HK-2 (cell line): Measurements from ENCODE around the gene SET.

Experiments used
- DNase-seq: peaks from one replicate; pipeline ENCODE4 v3.0.0-alpha.2; 2018; ENCODE audit not compliant: unreplicated experiment

SET gene

DNA sequence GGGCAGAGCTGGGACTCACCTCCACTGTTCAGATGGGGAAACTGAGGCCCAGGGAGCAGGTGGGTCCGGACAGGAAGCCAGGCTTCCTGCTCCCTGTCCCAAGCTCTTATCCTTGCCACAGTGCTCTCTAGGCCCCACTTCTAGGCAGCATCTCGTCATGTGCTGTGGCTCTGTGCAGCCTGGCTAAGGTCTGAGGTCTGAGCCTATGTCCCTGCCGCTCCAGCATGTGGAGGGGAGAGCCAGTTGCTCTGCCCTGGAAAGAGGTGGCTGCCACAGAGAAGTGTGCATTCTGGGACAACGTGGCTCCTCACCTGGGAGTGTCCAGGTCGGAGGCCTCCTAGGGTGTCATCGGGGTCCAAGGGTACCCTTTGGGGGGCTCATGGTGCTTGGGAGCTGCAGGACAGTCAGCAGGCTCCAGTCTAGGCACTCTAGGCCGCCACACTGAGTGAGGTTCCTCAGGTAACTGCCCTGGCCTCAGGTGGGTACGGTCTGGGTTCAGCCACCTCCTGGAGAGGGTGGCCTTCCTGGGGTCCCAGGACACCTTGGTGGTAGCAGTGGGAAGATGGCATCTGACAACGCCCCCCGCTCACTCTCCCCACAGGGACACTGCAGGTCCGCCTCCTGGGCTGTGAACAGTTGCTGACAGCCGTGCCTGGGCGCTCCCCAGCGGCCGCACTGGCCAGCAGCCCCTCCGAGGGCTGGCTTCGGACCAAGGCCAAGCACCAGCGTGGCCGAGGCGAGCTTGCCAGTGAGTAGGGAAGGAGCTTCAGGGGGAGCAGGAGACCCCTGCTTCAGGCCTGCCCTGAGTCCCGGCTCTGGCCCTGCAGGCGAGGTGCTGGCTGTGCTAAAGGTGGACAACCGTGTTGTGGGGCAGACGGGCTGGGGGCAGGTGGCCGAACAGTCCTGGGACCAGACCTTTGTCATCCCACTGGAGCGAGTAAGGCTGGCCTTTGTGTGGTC lies 23.7 kb downstream of the SET start:
- DNase-seq: no peak

DNA sequence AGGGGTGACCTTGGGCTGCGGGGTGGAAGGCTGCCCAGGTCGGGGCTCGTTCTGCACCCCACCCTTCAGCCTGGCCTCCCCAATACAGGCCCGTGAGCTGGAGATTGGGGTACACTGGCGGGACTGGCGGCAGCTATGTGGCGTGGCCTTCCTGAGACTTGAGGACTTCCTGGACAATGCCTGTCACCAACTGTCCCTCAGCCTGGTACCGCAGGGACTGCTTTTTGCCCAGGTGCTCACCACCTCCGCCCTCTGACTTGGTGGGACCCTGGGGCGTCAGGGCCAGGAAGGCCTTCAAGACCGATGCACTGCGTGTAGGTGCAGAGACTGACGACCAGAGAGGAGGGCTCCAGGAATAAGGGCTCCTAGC lies 24.4 kb downstream of the SET start:
- DNase-seq: no peak

DNA sequence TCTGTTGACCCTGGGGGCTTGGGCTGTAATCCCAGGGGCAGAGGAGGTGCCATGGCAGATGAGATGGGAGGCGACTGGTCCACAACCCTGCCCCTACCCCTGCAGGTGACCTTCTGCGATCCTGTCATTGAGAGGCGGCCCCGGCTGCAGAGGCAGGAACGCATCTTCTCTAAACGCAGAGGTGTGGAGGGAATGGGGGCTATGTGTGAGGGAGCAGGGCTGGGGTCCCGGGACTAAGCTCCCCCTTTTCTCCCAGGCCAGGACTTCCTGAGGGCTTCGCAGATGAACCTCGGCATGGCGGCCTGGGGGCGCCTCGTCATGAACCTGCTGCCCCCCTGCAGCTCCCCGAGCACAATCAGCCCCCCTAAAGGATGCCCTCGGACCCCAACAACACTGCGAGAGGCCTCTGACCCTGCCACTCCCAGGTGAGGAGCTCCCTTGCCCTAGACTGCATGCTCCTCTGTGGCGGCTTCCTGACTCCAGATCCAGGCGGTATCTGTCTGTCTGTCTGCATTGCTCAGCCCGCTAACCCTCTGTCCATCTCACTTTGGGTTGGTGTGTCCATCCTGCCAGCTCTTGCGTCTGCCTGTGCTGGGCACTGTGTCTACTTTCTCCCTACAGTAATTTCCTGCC lies 25.0 kb downstream of the SET start:
- no peak for DNase-seq

DNA sequence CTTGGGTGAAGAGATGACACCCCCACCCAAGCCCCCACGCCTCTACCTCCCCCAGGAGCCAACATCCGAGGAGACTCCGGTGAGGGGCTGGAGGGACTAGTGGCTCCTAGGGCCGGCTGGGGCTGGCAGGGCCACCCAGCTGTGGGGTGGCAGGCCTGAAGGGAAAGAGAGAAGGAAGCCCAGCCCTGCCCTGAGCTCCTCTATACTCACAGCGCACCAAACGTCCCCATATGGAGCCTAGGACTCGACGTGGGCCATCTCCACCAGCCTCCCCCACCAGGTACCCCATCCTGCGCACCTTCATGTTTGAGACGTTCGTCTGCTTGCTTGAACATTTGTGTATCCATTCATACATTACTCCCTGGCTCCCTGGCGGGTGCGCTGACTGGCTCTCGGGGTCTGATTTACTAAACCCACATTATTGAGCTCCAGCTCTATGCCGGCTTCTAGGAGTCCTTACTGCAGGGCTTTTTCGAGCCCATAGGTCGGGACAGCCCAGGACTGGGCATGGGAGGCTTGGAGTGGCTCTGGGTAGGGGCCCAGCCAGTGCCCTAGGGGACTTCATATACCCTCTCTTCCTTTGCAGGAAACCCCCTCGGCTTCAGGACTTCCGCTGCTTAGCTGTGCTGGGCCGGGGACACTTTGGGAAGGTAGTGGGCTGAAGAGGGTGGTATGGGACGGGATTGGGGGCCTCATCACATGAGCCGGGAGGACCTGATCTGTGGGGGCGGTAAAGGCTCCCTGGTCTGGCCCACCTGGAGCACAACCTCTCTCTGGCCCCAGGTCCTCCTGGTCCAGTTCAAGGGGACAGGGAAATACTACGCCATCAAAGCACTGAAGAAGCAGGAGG lies 25.8 kb downstream of the SET start:
- DNase-seq: no peak

DNA sequence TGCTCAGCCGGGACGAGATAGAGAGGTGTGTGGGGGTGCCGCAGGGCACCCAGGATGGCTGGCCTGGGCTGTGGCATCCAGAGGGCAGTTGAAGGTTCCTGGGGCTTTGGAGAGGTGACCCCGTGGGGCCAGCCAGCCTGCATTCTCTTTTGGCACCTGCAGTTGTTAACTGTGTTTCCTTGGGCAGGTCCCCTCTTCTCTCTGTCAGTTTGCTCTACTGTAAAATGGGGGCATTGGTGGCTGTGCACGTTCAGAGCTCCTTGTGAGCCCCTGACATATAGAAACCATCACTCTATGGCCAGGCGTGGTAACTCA lies 26.4 kb downstream of the SET start:
- no peak for DNase-seq

DNA sequence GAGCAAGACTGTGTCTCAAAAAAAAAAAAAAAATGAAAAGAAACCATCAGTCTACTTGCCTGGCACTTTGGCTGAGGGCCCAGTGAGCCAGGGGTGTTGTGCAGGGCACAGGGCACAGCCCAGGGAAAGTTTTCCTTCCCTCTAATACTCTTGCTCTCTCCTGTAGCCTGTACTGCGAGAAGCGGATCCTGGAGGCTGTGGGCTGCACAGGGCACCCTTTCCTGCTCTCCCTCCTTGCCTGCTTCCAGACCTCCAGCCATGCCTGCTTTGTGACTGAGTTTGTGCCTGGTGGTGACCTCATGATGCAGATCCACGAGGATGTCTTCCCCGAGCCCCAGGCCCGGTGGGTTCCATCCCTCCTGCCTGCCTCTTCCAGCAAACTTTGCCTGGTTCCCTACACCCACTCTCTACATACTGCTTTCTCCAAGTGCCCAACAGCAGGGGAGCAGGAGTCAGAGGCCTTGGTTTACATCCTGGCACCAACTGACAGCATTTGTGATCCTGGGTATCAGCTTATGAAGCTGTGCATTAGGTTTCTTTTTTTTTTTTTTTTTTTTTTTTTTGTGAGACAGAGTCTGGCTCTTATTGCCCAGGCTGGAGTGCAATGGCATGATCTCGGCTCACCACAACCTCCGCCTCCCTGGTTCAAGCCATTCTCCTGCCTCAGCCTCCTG lies 27.7 kb downstream of the SET start:
- no peak for DNase-seq

DNA sequence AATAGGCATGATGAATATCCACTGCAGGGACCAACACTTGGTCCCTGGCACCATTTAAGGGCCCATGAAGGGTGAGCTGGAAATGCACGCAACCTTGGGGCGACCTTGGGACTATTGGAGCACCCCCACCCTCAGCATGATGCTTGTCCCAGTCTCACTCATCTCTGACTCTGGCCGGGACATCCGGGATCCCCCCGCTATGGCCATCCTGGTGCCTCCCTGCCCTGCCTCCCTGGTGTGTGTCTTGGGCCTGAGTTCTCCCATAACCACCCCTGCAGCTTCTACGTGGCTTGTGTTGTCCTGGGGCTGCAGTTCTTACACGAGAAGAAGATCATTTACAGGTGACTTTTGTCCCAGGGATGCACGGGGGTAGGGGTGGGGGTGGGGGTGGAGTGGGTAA lies 29.0 kb downstream of the SET start:
- no peak for DNase-seq

DNA sequence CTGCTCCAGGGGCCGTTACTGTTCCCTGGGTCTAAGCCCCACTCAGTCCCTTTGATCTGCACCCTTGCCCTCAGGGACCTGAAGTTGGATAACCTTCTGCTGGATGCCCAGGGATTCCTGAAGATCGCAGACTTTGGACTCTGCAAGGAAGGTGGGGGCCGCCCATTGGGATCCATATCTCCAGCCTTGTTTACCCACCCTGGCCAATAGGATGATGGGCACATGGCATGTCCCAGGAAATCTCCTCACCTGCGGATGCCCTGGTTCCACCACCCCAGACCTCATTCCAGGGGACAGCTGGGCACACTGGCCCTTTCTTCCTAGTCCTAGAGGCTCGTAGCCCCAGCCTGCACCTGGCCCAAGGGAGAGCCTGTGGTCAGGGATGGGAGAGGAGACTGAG lies 29.5 kb downstream of the SET start:
- no peak for DNase-seq

DNA sequence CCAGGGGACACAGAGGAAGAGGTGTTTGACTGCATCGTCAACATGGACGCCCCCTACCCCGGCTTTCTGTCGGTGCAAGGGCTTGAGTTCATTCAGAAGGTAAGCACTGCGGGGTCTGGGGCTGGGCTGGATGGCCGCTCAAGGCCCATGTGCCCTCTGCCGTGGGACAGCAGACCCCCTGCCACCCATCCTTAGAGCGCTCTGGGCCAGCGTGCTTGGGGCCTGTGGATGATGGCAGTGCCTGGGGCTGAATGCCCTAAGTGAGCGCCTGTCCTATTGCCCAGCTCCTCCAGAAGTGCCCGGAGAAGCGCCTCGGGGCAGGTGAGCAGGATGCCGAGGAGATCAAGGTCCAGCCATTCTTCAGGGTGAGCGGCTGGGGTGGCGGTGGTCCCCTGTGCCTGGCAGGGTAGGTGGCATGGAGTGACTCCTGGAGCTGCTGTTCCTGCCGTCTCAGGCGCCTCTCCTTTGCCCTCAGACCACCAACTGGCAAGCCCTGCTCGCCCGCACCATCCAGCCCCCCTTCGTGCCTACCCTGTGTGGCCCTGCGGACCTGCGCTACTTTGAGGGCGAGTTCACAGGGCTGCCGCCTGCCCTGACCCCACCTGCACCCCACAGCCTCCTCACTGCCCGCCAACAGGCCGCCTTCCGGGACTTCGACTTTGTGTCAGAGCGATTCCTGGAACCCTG lies 31.0 kb downstream of the SET start:
- no peak for DNase-seq

DNA sequence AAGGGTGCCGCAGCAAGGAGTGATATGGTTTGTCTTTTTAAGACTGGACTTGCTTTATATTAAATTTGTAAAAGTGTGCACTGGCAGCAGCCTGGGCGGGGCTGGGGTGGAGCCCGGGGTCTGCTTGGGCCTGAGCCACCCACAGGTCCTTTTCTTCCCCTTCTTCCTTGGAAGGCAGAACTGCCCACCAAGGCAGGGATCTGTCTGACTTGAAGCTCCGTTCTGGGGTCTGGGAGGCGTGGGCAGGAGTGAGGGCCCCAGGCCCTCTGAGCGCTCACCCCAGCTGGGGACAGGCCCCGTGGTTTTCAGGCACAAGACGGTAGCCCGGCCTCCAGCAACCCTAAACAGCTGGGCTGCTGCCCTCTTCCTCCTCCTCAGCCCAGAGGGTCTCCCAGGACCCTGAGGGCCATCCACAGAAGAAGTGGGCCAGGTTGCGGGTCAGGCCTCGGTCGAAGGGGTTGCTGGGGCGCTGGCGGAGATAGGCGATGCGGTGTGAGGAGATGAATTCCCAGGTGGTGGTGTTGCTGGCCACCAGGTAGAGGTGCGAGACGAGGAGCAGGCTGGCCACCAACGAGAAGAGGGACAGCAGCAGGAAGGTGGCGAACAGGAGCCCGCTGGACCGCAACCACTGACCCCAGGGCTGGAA lies 31.9 kb downstream of the SET start:
- no peak for DNase-seq

DNA sequence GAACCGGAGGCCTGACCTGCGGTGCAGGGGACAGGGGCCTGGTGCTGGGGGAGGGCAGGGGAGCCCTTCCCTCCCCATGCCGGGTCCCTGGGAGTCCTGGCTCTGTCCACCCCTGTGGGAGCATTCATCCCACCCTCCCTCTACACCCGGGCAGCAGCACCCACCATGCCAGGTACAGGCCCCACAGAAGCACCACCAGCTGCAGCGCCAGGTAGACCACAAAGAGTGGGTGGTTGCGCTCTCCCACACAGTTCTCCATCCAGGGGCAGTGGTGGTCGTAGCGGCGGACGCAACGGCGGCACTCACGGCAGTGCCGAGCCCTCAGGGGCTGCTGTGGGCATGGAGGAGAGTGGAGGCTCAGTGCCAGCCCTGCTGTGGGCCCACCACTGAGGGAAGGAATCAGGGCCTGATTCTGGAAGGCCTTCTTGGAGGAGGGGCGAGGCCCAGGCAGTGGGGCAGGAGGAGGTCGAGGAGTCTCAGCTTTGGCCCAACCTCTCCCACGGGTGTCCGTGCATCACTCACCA lies 32.5 kb downstream of the SET start:
- DNase-seq: no peak

DNA sequence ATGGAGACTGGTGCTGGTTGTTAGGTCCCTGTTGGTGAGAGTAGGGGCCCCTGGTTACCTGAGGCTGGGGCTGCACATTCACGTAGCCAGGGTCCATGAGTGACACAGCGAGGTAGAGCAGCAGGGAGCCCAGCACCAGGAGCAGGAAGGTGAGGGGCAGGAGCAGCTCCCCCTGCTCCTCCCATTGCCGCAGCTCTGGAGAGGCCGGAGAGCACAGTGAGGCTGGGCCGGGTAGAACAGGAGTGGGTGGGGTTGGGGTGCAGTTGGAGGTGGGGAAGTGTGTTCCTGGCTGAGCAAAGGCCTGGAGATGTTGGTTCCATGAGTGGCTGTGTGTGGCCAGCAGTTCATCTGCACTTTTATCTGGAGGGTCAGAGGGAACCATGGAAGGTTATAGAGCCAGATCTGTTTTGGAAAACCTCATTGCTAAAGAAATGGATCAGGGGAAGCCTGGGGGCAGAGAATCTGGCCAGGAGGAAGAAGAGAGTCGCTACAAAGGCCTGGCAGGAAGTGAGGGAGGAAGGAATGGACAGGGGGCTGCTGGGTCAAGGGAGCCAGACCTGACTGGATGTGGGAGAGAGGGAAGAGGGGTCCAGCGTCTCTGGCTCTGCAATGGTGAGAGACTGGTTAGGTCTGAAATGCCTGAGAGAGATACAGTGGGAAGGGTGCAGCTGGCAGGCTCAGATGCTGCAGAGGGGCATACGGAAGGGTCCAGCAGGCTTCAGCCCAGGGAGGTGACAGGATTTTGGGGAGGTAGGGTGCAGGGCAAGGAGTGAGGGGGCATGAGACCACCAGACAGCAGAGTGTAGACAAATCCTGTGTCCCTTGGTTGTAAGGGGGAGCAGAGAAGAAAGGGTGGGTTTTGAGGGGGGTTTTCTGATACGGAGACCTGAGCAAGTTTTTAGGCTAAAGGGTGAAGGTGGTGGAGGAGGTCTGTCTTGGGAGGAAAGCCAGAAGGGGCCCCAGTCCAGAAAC lies 33.6 kb downstream of the SET start:
- no peak for DNase-seq

DNA sequence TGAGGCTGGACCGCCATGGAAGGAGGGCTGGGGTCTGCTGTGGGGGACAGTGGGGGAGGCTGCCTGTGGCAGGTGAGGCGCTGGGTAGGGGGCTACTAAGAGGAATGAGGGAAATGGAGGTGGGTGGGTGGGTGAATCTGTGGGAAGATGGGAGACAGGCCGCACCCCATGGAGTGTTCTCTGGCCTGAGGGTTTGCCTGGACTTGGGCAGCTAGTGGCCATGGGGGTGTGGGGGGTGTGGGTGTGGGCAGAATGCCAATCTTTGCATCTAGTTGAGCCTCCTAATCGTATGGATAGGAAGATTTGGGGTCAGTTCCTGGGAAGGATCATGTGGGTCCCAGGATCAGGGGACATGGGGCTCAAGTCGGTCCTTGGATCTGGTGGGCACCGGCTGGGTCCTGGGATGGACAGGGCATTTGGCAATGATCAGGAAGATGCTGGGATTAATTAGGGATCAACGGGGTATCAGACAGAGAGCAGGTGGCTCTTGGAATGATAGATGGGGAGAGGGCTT lies 34.4 kb downstream of the SET start:
- DNase-seq: no peak

DNA sequence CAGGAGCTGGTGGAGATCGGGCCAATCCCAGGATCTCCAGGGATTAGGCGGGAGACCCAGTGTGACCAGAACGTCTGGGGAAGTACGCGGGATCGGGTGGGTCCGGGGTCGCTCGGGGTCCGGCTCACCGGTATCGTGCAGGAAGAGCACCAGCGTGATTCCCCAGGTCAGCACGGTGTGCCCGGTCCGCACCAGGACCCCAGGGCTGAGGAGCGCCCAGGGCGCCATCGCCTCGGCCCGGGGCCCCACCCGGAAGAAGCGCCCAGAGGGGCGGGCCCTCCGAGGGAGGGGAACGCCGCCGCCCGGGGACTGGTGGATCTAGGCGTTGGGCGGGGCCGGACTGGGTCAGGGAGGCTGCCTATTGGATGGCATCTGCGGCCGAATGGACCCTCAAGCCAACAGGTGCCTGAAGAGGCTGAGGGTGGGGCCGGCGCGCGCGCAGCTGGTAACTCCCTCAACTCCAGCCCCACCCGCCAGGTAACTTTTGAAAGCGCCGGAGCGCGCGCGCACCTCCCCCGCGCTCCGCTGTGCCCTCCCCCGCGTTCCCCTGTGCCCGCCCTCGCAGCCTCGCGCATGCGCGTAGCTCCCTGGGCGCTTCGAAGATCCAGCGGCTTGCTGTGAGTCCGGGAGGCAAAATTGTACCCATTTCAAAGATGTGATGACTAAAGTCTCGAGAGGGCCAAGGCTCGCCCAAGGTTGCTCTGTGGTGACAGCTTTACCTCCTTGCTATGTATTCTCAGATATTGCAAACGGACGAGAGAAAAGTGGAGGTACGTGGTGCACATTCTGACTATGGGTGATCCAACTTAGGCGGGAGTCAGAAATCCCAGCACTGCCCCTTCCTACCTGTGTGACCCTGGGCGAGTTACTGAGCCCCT lies 35.1 kb downstream of the SET start, which contains the start of gene ZDHHC12:
Gene ZDHHC12 (minus strand): TSS at position 262 of the 878 bp plus-strand sequence. CDS start 34 bp downstream, at position 228.
- DNase-seq: peak; percentile 99

DNA sequence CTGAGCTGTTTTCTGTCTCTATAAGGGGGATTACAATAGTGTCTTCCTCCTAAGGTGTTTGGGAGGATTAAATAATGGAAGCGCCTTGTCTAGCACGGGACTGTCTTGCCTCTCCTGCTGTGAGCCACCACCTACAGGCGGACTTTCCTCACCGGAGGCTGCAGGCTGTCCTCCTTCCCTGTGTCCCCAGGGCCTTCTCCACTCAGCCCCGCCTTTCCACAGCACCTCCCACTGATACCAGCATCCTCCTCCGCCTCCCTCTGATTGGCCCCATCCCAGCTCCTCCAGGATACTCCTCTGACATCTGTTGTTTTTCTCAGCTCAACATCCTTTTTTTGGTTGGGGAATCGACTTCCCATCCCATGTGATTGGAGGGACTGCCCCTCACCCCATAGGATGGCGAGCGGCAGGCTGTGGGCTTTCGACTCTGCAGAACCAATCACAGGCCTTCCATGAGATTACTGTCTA lies 35.8 kb downstream of the SET start:
- peak; percentile 61 for DNase-seq

DNA sequence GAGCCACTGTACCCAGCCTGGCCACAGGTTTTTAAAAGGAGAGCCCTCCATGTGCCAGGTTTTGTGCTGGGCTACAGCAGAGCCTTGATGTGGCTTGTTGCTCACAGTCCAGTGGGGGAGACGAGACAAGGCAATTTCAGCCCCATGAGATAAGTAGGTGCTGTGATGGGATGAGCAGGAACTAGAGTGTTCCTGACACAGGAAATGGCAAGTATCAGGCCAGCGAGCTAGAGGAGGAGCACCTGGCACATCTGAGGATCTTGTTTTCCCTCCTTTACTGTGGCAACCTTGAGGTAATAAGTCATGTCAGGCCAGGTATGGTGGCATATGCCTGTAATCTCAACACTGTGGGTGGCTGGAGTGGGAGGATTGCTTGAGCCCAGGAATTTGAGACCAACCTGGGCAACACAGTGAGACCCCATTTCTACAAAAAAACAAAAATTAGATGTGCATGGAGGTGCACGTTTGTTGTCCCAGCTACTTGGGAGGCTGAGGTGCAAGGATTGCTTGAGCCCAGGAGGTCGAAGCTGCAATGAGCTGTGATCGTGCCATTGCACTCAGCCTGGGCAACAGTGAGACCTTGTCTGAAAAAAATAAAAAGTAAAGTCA lies 38.7 kb downstream of the SET start:
- DNase-seq: no peak

DNA sequence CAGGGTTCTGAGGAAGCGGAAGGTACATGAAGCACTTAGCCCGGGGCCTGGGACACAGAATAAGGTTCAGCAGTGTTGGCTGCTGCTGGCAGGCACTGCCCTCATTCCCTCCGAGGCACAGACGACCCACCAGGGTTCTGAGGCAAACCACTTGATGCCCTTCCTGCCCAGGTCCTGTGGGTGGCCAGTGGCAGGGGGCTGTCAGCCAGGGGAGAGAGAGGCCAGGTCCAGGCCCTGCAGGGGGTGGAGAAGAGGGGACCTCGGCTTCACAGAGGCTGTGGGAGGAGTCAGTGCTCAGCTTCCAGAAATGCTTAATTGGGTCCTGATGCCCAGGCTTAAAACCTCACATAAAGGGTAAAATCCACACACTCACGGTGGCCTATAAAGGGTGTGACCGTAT lies 39.3 kb downstream of the SET start:
- DNase-seq: no peak

DNA sequence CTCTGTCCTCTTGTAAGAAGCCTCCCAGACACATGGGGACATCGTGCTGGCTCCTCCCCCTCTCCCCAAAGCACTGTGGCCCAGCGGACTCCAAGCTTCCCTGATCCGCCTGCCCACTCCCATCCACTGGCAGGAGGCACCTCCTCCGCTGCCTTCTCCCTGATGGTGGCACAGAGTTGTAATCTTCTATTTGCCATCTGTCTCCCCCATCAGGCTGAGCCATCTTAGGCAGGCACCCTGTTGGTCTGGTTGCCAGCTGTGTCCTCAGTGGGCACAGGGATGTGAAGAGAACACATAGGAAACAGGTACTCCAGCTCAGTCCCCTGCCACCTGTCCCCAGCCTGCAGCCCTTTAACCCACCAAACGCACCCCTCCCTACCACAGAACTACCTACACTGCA lies 40.3 kb downstream of the SET start:
- DNase-seq: no peak
